ENCODE results near the gene MT1F.

DNA sequence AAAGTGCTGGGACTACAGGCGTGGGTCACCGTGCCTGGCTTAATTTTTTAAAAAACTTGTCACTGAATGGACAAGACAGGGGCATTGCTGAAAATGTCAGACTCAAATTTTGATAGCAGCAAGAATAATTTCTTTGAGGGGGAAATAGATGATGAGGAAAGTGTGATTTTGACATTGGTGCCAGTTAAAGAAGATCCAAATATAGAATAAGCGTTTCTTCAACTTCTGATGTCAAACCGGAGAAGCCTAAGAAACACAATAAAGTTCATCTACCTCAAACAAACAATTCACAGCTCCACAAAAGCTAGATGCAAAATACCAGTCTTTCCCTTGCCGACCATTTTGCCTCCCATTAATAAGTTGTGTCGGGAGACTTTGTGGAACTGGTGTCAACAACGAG, 29.0 kb downstream of the MT1F start:
- TF ChIP-seq, protein P1, sequence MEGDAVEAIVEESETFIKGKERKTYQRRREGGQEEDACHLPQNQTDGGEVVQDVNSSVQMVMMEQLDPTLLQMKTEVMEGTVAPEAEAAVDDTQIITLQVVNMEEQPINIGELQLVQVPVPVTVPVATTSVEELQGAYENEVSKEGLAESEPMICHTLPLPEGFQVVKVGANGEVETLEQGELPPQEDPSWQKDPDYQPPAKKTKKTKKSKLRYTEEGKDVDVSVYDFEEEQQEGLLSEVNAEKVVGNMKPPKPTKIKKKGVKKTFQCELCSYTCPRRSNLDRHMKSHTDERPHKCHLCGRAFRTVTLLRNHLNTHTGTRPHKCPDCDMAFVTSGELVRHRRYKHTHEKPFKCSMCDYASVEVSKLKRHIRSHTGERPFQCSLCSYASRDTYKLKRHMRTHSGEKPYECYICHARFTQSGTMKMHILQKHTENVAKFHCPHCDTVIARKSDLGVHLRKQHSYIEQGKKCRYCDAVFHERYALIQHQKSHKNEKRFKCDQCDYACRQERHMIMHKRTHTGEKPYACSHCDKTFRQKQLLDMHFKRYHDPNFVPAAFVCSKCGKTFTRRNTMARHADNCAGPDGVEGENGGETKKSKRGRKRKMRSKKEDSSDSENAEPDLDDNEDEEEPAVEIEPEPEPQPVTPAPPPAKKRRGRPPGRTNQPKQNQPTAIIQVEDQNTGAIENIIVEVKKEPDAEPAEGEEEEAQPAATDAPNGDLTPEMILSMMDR (IDR thresholded peaks at IDR 0.05): no peak
- TF ChIP-seq EZH2 (IDR thresholded peaks at IDR 0.05; ENCODE audit: borderline replicate concordance, insufficient read depth, low read depth, low read length, poor library complexity, severe bottlenecking): no peak
